Type B pancreatic cell (in vitro differentiated cells): ENCODE data around the gene FBXO34. TPM values are rescaled to one million over a fixed set of nuclear protein-coding genes. Genes with fewer than 3 reads are reported as not detected.

Source experiments
- DNase-seq: peaks from one replicate; pipeline ENCODE4 v3.0.0; 2021; ENCODE audit warnings: mixed read lengths; ENCODE audit not compliant: unreplicated experiment; ENCODE audit errors: extremely low spot score
- H3K27ac Mint-ChIP-seq: 2 replicates; pipeline ENCODE4 v1.8.0; 2021; ENCODE audit warnings: mild to moderate bottlenecking, mixed read lengths
- H3K27me3 Mint-ChIP-seq: 2 replicates; pipeline ENCODE4 v1.8.0; 2021; ENCODE audit warnings: mixed read lengths
- H3K36me3 Mint-ChIP-seq: 2 replicates; pipeline ENCODE4 v1.8.0; 2021; ENCODE audit warnings: mixed read lengths
- H3K4me1 Mint-ChIP-seq: one replicate; pipeline ENCODE4 v1.8.0; 2021; ENCODE audit warnings: mixed read lengths; ENCODE audit not compliant: unreplicated experiment
- H3K4me3 Mint-ChIP-seq: 2 replicates; pipeline ENCODE4 v1.8.0; 2021; ENCODE audit warnings: mild to moderate bottlenecking, mixed read lengths
- H3K9me3 Mint-ChIP-seq: 2 replicates; pipeline ENCODE4 v1.8.0; 2021; ENCODE audit warnings: mixed read lengths
- CTCF ChIP-seq: fragments of 200-600 bp; sonication (generic); conservative IDR thresholded peaks from 2 replicates; pipeline ENCODE4 v1.5.0; 2021; ENCODE audit warnings: antibody characterized with exemption, mild to moderate bottlenecking
- total RNA-seq: library from RNA; stranded (reverse); gene quantifications from 2 replicates; pipeline ENCODE4 v1.2.1, GENCODE V29; 2021; ENCODE audit warnings: low replicate concordance

Gene FBXO34
- total RNA-seq, 1 donor from 2014 or later = 25.2 TPM

GRCh38 chr14:55317542-55318306 is 46.5 kb downstream of the FBXO34 start:
- Mint-ChIP-seq H3K4me1 (peaks cover 6% of the 10 kb centered on the region), H3K9me3 (peaks cover 11% of the 10 kb centered on the region), H3K27me3 (no peaks in the 10 kb centered on the region), H3K27ac (peak overlapping the region; percentile 52), H3K36me3 (peaks cover 29% of the 10 kb centered on the region), H3K4me3 (peak overlapping the region; percentile 40)
- TF ChIP-seq CTCF = no peak
- no peak for DNase-seq

GRCh38 chr14:55318694-55319093 is 47.5 kb downstream of the FBXO34 start:
- peaks cover 6% of the 10 kb centered on the region for H3K4me1 Mint-ChIP-seq
- DNase-seq = no peak
- no peak overlapping the region for H3K4me3 Mint-ChIP-seq
- TF ChIP-seq CTCF = no peak
- peaks cover 20% of the 10 kb centered on the region for H3K36me3 Mint-ChIP-seq
- H3K27me3 Mint-ChIP-seq = no peaks in the 10 kb centered on the region
- H3K9me3 Mint-ChIP-seq = peaks cover 4% of the 10 kb centered on the region
- H3K27ac Mint-ChIP-seq = no peak overlapping the region

- no peak for TF ChIP-seq CTCF
- H3K9me3 Mint-ChIP-seq = peaks cover 1% of the 10 kb centered on the region
- H3K27me3 Mint-ChIP-seq = no peaks in the 10 kb centered on the region
- H3K4me3 Mint-ChIP-seq = no peak overlapping the region
- peaks cover 9% of the 10 kb centered on the region for H3K36me3 Mint-ChIP-seq
- no peak overlapping the region for H3K27ac Mint-ChIP-seq
- peaks cover 17% of the 10 kb centered on the region for H3K4me1 Mint-ChIP-seq
- no peak for DNase-seq
These were observed 52.7 kb downstream of the FBXO34 start for GRCh38 chr14:55323910-55324309.

GRCh38 chr14:55324812-55325211 is 53.6 kb downstream of the FBXO34 start:
- no peak overlapping the region for H3K27ac Mint-ChIP-seq
- no peak for TF ChIP-seq CTCF

GRCh38 chr14:55327179-55327578 is 56.0 kb downstream of the FBXO34 start:
- no peak for TF ChIP-seq CTCF
- H3K4me3 Mint-ChIP-seq = no peak overlapping the region
- H3K36me3 Mint-ChIP-seq = peaks cover 8% of the 10 kb centered on the region
- peaks cover 29% of the 10 kb centered on the region for H3K4me1 Mint-ChIP-seq
- no peaks in the 10 kb centered on the region for H3K27me3 Mint-ChIP-seq
- peak overlapping the region; percentile 57 for H3K27ac Mint-ChIP-seq
- DNase-seq = no peak
- H3K9me3 Mint-ChIP-seq = no peaks in the 10 kb centered on the region

More at GRCh38 chr14:55324812-55325211, 53.6 kb downstream of the FBXO34 start:
- Mint-ChIP-seq H3K4me1 (peaks cover 23% of the 10 kb centered on the region), H3K36me3 (peaks cover 8% of the 10 kb centered on the region), H3K4me3 (no peak overlapping the region), H3K9me3 (no peaks in the 10 kb centered on the region), H3K27me3 (no peaks in the 10 kb centered on the region)
- no peak for DNase-seq
